Measurements from ENCODE around the gene MEGF6.

DNA sequence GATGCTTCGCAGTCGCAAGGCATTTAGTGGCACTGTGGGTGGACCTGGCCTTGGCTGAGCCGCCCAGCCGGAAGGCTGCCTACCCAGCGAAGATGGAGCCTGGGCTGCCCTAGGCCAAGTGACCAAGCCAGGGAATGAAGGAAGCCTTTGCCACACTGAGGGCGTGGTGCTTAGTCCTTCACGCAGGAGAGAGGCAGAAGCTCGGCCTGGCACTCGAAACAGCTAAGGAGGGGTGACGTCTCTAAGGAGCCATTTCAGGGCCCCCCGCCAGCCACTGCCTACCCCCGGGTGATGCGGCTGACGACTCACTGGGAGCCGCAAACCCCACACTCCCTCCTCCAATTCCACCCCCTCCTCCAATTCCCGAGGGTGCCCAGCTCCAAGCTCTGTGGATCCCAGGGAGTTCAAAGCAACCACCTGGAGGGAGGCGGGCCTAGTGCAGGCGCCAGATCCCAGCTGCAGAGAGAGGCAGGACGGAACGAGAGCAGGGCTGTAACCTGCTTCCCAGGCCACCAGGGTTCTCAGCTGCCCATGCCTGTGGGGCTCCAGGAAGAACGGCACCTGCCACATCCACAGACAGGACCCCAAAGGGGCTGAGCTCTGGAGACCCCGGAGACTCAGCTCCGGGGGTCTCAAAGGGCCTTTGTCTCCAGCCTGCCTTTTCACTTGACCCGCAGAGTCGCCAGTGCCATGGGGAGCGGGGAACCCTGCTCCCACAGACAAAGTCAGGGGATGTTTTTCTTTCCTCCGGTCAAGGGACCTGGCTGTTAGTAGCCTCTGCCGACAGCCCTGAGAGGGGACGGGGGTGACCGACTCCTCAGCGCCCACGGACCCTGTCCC, 81.0 kb downstream of the MEGF6 start:
- TF ChIP-seq TAF1 (IDR thresholded peaks at IDR 0.05; ENCODE audit: borderline replicate concordance, low read depth, low read length) (no peak), POLR2A (IDR thresholded peaks at IDR 0.05; ENCODE audit: low read depth, low read length) (no peak), POLR2AphosphoS5 (IDR thresholded peaks at IDR 0.05; ENCODE audit: low read depth, low read length) (no peak)
